Measurements from ENCODE around the gene OTOF.

DNA sequence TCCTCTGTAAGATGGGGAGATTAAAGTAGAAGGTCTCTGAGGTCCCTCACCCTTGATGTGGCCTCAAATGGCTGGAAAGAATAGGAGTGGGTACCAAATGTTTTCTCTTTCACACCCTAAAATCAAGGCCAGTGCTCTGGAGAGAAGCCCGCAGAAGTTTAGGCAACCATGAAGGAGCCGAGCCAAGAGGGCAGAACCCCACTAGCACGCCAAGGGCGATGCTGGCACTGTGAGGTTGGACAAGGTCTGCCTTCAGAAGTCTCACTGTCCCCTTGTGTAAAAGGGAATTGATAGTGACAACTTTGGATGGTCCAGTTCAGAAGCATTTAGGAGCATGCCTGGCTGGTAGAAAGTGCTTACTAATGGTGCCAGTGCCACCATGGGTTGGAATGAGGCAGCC is 16.3 kb upstream of the OTOF start:
- TF ChIP-seq POLR2A (IDR thresholded peaks at IDR 0.05): no peak
- TF ChIP-seq, protein P1, sequence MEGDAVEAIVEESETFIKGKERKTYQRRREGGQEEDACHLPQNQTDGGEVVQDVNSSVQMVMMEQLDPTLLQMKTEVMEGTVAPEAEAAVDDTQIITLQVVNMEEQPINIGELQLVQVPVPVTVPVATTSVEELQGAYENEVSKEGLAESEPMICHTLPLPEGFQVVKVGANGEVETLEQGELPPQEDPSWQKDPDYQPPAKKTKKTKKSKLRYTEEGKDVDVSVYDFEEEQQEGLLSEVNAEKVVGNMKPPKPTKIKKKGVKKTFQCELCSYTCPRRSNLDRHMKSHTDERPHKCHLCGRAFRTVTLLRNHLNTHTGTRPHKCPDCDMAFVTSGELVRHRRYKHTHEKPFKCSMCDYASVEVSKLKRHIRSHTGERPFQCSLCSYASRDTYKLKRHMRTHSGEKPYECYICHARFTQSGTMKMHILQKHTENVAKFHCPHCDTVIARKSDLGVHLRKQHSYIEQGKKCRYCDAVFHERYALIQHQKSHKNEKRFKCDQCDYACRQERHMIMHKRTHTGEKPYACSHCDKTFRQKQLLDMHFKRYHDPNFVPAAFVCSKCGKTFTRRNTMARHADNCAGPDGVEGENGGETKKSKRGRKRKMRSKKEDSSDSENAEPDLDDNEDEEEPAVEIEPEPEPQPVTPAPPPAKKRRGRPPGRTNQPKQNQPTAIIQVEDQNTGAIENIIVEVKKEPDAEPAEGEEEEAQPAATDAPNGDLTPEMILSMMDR (IDR thresholded peaks at IDR 0.05): no peak
- TF ChIP-seq POLR2AphosphoS5 (IDR thresholded peaks at IDR 0.05): no peak

Measured in stomach (tissue), 4 donors.